GM19455 (cell line): ENCODE data around the gene TTC32.
"Not testable (repeated sequence)": the region's sequence is repeated elsewhere in the genome, so short reads cannot be mapped to it uniquely, and the experiment has no call there.

Experiments
- ATAC-seq: cut with Tn5 transposase; IDR thresholded peaks from one replicate; pipeline ENCODE4 v1.9.1; 2021; ENCODE audit not compliant: unreplicated experiment

TTC32 gene

DNA sequence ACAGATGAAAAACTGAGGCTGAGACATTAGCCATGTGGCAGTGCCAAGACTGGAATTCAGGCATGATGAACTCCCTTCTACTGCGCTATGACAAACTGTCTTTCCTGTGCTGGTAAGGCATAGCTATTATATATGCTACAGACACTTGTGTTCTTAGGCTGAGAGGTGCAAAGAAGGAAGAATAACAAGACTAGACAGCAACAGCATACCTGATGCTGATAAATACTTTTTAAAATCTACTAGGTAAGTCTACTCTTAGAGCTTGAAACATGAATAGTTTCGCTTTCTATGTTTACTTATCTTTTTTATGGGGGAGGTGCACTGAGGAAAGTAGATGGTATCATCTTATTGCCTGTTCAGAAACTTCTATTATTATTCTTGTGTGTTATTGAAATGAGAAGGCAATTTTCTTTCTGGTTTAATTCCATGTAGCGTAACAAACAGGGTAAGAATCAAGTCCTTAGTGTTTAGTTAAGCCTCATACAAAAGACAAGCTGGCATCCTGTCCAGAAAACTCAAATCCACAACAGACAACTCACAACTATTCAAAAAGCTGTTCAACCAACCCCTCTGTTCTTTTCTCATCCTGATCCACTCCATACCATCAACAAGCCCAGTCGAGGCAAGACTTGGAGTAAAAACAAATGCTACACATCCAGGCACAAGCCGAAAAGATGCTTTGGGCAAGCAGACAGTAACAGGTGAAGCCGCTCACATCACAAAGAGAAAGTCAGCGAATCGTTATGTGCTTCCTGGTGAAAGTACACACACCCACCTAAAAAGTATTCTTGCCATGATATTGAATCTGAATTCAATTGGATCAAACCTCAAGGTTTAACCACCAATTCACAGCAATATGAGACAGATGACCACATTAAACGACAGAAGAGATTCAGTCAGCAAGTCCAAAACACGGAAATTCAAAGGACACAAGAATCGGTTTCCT is 1.5 kb downstream of the TTC32 start:
- no peak for ATAC-seq

DNA sequence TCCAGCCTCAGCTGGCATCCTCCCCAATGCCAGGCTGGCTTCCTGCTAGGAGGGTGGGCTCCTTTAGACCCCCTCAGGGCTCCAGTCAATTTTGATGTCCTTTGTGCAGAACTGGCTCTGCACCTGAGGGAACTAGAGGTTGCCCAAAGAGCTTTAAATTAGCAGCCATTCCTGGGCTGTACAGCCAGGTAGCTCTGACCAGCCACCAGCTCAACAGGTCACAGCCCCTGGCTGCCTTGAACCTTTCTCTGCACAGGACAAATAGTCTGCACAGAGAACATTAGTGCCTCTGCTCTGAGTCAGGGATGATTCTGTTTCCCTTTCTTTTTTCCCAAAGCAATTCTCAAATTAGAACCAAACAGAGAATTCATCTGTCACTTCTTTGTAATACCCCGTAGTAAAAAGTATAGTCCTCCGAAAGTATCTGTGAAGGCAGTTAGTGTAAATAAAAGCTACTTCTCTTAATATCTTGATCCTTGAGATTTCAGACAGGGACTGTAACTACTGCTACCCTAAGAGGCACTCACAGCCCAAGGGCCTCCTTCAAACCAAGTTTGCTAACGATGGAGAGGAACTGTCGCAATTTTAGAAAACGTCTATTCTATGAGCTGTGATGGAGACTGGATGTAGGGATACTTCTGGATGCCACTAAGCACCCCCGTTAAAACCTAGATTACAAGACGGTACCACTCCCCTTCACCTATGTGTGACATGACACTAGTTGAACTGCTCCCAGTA is 3.0 kb downstream of the TTC32 start:
- no peak for ATAC-seq

DNA sequence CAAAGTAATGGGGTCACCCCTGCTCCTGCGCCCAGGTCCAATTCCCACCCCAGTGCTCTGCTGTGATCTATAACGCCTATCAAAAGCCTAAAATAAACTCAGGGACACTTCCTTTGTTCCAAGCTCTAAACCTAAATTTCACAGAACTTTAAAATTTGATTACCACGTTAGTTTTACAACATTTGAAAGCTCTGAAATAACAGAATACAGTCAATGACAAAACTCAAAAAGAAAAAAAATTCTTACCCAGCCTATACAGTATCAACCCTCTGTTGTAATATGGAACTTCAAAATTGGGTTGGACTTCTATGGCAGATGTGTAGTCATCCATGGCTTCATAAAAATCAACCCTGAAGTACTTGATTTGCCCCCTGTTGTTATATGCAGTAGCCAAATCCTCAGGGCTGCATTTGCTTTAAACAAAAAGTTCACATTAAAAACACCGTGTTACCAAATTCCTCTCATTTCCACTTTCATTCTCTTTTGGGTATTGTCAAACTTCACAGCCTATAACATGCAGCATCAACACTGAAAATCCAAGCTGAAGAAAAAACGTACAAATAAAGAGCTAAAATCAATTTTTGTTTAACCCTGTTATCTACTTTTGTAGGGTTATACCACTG is 4.0 kb downstream of the TTC32 start:
- ATAC-seq: no peak

DNA sequence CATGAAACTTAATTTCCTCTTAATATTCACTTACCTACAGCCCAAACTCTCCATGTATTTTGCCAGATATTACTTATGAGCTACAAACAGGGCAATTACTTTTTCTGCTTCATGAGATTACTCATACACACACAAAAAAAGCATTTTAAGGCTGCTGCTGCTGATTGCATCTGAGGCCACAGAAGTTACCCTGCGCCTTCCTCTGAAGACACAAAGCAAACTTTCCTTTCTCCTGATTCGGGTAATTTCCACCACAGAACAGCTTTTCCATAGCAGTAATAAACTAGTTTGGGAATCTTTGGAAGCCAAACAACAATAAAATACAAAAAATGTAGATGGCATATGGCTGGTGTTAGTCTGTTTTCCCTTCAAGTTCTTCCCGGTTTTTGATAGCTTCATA is 6.2 kb downstream of the TTC32 start:
- ATAC-seq: no peak

DNA sequence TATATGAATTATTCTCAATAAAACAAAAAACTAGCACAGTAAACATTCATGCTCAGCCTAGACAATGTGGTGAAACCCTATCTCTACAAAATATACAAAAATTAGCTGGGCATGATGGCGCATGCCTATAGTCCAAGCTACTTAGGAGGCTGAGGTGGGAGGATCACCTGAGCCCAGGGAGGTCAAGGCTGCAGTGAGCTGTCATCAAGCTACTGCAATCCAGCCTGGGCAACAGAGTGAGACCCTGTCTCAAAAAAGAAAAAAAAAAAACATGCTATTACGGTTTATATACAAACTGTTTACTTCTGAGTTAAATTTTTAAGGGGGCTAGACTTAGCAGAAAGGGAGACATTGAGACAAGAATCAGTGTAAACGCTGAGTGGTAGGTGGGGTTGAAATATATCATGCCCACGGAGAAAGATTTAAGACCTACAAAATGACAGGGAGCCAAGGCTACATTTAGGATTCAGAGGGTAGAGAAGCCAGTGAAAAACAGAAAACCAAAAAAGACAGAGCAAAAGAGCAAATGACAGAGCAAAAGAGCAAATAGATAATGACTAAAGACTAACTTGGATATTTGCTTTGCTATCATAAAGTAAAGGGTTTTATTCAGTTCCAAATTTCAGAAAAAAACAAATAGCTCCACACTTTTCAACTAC is 7.5 kb downstream of the TTC32 start:
- peak; percentile 32 for ATAC-seq

DNA sequence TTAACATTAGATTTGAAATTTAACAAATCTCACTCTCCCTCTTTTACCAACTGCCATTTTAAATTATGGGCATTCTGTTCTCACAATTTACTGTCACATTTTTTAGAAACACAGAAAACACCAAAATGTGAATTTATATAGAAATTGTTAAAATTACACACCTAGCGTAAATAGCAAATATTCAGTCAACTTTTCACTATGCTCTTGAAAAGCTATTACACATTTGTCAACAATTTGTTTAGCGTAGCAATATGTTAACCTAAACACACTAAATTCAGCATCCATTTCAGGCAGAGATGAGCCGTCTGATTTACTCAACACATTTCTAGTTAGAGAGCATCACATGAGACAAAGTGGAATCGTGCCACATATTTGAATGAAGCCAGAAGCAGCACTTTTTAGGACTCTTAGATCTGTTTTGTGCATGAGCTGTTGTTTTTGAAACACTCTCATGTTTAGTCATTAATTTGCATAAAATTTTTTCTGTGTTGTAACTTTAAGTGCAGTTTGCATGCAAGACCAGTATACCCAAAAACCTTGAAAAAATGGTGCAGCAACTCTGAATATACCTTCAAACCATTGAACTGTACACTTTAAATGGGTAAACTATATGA is 8.2 kb downstream of the TTC32 start:
- ATAC-seq: peak; percentile 82

DNA sequence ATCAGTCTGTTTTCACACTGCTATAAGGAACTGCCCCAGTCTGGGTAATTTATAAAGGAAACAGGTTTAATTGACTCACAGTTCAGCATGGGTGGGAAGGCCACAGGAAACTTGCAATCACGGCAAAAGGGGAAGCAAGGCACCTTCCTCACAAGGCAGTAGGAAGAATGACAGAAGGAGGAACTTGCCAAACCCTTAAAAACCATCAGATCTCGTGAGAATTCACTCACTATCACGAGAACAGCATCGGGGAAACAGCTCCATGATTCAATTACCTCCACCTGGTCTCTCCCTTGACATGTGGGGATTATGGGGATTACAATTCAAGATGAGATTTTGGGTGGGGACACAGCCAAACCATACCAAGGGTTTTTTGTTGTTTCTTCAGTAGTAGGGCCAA is 9.8 kb downstream of the TTC32 start:
- not testable (repeated sequence) for ATAC-seq

DNA sequence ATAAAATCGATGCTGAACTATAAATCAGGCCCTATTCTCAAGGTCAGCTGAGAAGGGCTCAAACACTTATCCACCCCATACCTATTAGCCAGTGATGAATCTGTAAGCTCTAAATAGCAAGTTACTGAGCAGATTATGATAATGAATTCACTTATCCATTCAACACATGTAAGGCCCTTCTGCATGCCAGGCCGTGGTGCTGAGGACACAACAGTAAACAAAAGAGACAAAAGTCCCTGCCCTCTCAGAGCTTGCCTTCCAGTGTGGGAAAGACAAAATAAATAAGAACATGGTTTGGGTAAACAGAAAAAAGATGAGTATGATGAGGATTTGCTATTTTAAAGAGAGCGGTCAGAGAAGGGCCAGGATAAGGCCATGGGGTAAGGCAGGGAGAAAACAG is 11.7 kb downstream of the TTC32 start:
- no peak for ATAC-seq

DNA sequence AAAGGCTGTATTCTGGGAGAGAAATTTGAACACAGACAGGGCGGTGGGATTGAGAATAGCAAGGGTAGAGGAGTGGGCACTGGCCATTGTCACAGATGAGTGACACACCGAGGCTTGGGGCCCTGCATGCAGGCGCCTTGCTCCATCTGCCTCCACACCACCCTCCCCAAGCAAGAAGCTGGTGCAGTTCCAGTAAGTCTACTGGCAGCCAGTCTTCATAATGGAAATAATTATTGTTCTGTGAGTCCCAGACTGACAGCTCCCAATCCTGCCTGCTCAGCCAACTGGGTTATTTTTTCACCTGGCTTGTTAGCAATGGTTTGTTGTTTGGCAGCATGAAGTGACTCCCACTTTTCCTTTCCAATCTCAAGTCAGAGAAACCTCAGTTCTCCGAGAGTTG is 13.0 kb downstream of the TTC32 start:
- no peak for ATAC-seq

DNA sequence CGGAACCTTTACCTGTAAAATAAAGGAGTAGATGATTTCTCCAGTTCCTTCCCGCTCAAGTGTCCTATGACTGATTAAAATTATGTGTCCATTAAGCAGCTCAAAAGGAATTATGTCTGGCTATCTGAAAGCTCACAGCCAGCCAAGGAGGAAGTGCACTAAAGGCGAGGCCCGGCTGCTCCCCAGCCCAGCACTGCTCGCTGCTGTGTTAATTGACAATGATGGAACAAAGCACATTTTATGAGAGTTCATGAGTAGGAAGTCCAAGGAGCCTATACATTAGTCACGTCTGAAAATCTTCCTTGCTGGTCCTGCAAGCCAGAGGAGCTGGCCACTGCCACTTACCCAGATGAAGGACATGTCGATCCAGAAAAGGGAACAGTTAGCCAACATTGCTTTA is 14.3 kb downstream of the TTC32 start:
- ATAC-seq: no peak

DNA sequence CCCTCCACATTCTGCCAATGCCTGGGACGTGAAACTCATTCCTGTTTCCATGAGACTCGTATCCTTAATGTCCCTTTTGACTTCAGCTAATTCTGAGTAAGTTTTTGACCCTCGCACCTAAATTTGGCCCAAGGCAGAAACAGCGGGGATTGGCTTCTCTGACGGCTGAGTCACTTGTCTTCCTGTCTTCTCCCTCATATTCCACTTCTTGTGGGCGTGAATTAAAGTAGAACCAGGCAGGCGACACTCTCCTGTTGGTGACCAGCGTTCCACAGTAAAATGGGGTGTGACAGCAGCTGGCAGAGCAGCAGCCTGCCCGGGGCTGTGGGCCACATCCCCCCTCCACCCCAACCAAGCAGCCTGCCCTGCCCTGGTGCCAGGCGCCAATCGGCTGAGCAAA is 15.5 kb downstream of the TTC32 start:
- no peak for ATAC-seq

DNA sequence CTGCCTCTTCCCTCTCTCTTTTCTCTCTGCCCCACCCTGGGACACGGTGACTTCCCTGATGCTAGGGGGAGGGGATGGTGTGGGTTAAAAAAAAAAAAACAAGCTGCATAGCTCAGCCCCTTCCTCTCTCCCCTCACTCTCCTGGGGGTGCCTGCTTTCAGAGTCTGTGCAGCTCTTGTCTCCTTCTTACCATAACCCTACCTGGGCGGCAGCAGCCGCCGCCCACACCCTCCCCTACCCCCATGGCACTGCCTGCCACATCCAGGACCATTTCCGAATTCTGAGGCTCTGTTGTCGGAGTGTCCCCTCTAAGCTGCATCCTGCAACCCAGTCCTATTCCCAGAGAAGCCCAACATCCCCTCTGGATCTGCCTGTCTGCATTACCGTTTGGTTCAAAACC is 16.0 kb downstream of the TTC32 start:
- ATAC-seq: no peak

DNA sequence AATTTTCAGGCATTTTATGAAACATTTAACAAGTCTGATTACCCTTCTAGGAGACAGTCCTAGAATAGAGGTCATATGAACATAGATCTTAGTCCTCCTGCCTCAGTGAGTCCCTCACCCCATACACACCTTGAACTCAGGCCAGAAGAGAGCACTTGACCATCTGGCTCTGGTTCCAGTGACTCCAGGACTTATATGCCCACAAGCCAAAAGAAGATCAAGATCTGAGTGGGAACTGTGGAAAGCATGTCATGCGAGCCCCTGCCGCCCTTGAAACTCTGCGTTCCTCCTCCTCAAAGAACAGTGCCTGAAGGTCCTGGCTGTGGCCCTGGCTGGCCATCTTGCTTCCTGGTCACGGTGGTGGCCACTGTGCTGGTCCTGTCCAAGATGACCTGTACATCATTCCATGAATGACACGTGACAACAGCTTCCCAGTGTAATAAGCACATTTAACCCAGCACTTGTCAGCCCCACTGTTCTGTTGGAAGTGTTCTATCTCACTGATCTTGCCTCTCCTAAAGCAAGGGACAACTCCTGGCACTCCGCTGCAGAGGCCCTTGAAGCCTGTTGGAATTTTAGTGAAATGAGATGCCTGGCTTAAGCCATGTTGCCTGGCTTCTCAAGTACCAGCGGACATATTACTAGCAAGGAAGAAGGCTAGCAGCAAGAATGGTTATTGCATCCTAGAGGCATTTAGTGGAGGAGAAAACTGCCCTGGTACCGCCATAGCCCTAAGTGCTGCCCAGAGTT is 17.6 kb downstream of the TTC32 start:
- ATAC-seq: no peak

DNA sequence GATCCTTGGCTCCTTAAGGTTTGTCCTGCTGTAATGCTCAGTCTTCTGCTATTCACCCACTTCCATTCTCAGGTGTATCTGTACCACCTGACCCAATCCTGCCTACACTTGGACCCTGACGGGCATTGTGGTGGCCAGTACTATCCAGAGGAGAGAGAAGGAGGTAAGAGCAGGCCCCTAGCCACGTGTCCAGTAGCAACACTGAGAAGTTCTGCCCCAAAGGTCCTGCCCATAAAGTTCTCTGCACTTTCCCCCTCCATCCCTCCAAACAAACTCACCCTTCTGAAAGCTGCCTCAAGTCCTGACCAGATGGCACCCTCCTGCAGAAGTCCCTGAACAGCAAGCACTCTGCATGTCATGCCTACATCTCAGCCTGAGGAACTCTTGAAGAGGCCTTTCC is 18.3 kb downstream of the TTC32 start:
- no peak for ATAC-seq

DNA sequence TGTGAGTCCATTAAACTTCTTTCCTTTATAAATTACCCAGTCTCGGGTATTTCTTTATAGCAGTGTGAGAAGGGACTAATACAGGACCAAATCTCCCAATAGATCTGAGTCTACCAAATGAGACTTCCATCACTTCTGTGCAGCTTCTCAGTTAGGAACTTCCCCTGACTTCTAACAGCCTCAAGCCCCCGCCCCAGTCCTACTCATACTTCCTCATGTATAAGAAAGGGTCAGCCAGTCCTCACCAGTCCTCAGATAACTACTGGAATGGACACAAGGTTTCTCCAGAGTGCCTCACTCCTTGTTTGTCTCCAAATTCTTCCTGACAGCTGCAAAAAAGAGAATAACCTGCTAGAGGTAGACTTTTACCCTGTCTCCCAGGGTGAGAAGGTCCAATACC is 19.5 kb downstream of the TTC32 start:
- ATAC-seq: no peak

DNA sequence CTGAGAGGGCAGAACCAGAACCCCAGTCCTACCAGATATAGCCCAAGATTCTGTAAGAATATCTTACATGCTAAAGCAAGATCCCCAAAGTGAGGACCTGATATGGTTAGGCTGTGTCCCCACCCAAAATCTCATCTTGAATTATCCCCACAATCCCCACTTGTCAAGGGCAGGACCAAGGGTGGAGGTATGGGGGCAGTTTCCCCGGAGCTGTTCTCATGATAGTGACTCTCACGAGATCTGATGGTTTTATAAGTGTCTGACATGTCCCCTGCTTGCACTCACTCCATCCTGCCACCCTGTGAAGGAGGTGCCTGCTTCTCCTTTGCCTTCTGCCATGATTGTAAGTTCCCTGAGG is 19.9 kb downstream of the TTC32 start:
- ATAC-seq: no peak

DNA sequence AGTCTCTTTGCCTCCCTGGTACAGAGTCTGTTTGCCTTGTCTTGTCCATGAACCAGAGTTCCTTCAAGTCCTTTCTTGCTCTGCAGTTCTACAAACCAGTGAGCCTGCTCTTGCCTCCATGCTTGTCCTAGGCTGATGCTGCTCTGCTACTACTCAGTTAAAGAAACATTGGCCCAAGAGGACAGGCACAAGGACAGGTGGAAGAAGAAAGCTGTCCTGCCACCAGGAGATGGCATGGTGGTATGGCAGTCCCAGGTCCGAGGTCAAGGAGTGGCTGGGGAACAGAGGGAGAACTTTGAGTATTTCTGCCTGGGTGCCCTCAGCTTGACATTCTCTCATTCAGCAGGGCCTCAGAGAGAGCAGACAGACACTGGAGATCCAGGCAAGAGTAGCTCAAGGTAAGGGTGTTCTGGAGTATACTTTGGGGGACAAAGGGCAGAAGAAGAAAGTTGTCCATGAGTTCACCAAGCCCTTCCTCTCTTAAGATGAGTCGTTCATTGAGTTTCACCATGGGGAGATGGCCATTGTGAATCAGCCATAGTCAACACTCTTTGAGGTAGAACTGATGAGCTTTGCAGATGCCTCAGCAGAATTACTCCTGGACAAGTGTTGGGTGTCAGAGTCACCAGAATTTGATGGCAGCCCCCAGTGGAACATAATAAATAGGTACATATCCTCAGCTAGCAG is 20.4 kb downstream of the TTC32 start:
- no peak for ATAC-seq

DNA sequence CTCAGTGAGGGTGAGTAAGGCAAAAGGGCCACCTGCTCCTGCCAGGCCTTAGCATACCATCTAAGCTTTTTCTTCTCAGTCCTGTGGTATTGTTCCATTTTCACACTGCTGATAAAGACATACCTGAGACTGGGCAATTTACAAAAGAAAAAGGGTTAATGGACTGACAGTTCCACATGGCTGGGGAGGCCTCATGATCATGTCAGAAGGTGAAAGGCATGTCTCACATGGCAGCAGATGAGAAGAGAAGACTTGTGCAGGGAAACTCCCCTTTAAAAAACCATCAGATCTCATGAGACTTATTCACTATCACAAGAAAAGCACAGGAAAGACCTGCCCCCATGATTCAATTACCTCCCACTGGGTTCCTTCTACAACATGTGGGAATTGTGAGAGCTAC is 21.6 kb downstream of the TTC32 start:
- not testable (repeated sequence) for ATAC-seq

DNA sequence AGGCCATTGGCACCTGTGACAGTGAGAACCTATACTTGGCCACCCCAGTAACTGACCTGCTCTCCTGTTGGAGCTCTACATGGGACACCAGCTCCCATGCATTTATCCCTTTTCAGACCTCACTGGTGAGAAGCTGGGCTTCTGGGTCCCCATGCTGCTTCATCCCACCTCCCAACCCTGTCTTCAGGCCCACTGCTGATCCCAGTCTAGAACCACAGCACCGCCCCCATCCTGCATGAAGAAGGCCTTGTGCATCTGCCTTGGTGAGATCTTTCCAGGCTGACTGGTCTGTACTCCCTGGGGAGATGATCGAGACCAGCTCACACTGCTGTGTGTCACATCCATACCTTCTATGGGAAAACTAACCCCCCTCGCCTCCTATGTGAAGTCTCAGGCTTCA is 22.7 kb downstream of the TTC32 start:
- no peak for ATAC-seq
